Stimulated activated CD4-positive, alpha-beta T cell treated with anti-CD3 and anti-CD28 coated beads, Interleukin-4, amount 100 ng/mL, for 24 hours (primary cell): ENCODE measurements around the gene CCDC40.

Experiments used
- DNase-seq: peaks from one replicate; pipeline ENCODE4 v3.0.0-alpha.2; 2020

CCDC40 gene

DNA sequence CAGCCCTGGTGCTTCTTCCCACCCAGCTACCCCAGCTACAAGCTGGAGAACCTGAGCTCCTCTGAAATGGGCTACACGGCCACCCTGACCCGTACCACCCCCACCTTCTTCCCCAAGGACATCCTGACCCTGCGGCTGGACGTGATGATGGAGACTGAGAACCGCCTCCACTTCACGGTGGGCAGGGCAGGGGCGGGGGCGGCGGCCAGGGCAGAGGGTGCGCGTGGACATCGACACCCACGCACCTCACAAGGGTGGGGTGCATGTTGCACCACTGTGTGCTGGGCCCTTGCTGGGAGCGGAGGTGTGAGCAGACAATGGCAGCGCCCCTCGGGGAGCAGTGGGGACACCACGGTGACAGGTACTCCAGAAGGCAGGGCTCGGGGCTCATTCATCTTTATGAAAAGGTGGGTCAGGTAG lies 68.5 kb downstream of the CCDC40 start:
- no peak for DNase-seq

DNA sequence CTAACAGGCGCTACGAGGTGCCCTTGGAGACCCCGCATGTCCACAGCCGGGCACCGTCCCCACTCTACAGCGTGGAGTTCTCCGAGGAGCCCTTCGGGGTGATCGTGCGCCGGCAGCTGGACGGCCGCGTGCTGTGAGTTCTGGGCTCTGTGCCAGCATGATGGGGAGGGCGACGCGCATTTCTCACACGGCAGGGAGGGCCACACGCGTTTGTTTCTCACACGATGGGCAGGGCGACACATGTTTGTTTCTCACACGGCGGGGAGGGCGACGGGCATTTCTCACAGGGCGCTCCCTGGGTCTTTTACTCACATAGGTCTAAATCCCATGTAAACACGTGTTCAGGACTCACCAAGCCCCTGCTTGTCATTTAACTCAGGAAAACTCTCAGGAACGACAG lies 69.3 kb downstream of the CCDC40 start:
- no peak for DNase-seq

DNA sequence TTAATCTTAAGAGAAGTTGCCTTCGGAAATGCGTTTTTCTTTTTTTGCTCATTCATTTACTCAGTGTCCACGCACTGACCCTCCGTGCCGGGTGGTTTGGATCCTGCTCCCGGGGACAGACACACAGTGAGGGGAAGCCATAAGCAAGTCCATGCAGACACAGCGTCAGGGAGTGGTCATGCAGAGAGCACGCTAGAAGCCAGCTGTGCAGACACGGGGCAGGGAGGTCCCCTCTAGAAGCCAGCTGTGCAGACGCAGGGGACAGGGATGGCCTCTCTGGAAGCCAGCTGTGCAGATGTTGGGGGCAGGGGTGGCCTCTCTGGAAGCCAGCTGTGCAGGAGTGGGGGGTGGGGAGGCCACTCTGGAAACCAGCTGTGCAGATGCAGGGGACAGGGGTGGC lies 69.7 kb downstream of the CCDC40 start:
- DNase-seq = no peak

DNA sequence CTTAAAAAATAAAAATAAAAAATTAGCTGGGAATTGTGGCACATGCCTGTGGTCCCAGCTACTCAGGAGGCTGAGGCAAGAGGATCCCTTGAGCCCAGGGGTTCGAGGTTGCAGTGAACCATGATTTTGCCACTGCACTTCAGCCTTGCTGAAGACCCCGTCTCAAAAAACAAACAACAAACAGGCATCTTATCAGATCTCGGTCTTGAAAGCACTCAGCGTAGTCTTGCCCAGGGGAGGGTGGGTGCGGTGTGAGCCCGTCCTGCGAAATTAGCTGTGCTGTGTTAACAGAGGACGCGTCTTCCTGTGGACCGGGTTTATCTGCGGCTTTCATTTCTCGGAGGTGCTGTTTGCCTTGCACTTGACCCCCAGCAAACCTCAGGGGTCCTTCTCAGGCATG lies 70.3 kb downstream of the CCDC40 start:
- DNase-seq = no peak

DNA sequence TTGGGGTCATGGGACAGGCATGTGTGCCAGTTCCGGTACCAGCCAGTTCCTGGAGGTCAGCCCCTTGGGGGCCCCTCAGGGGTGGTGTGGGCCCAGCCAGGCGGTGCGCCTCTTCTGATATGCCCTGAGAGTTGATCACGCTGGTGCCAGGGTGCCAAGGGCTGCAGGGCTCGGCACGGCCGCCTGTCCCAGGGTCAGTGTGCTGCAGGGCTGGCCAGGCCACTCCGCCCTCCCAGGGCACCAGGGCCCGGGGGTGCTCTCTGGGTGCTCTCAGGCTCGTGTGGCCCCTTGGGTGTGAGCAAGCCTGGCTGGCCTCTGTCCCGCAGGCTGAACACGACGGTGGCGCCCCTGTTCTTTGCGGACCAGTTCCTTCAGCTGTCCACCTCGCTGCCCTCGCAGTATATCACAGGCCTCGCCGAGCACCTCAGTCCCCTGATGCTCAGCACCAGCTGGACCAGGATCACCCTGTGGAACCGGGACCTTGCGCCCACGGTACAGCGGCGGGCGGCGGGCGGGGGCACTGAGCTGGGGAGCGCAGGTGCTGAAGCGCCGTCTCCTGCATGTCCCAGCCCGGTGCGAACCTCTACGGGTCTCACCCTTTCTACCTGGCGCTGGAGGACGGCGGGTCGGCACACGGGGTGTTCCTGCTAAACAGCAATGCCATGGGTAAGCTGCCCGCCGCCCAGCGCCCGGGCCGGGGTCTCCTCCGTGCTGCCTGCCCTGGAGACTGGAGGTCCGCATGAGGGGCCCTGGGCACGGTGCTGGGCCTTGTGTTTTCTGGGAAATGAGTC lies 71.0 kb downstream of the CCDC40 start:
- DNase-seq = no peak

DNA sequence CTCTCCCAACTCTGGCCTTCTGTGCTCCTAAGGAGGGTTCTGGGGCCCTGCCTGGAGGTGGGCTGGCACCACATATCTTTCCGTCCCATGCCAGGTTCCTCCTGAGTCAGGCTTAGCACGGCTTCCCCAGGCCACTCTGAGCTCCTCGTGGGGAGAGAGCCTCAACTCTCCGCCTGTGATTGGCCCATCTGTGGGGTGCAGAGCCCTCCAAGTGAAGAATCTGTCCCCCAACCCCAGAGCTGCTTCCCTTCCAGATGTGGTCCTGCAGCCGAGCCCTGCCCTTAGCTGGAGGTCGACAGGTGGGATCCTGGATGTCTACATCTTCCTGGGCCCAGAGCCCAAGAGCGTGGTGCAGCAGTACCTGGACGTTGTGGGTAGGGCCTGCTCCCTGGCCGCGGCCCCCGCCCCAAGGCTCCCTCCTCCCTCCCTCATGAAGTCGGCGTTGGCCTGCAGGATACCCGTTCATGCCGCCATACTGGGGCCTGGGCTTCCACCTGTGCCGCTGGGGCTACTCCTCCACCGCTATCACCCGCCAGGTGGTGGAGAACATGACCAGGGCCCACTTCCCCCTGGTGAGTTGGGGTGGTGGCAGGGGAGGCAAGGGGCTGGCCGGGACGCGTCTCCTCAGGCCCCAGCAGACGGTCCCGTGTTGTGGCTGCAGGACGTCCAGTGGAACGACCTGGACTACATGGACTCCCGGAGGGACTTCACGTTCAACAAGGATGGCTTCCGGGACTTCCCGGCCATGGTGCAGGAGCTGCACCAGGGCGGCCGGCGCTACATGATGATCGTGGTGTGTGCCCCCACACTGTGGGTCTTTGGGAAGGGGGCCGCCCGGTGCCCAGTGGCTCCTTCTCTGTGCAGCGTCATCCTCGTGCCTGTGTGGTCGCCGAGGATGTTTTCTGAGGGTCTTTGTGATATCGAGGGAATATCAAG lies 71.9 kb downstream of the CCDC40 start:
- no peak for DNase-seq

DNA sequence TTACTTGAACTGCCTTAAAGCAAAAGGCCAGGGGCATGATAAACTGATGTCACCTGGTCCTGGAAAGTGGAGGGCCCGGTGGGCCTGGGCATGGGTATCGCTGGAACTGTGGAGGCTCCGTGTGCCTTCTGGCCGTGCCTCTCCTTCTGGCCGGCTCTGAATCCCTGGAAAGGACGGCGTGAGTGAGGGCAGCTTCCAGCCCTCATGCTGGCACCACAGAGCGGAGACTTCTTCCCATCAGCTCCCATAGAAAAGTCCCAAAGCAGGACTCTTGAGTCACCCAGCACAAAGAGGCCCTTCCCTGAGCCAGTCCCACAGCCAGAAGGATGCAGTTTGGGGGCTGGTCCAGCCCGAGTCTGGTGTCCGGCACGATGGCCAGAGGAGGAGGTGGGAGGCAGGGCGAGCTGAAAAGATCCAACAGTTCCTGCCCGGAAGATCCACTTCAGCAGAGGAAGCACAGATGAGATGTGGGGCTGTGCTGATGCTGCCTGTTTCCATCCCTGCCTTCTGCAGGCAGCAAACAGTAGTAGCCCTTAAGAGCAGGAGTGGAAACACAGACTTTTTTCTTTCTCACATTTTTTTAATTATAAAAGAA lies 72.7 kb downstream of the CCDC40 start:
- no peak for DNase-seq

DNA sequence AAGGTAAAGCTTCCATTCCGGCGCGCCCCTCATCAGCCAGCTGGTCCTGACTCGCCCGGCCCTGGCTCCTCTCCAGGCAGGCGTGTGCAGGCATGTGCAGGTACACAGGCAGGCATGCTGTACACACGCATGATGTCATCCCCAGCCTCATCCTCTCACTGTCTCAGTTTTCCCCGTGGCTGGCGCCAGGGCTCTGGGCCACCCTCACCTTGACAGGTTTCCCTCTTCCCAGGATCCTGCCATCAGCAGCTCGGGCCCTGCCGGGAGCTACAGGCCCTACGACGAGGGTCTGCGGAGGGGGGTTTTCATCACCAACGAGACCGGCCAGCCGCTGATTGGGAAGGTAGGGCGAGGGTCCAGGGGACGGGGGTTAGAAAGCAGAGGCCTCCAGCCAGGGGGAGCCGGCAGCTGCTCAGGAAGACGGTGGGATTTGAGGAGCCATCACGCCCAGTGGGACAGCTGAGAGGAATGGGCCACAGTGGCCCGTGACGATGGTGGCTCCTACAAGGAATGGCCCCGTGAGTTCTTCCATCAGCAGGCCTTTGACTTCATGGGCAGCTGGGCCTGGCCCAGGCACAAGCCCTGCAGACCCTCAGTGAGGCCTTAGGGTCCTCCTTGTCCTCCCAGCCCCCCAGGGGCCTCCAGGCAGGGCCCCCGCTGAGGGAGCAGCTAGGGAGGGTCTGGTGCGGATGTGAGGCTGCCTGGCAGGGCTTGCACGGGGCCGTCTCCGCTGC lies 73.4 kb downstream of the CCDC40 start:
- DNase-seq = no peak

DNA sequence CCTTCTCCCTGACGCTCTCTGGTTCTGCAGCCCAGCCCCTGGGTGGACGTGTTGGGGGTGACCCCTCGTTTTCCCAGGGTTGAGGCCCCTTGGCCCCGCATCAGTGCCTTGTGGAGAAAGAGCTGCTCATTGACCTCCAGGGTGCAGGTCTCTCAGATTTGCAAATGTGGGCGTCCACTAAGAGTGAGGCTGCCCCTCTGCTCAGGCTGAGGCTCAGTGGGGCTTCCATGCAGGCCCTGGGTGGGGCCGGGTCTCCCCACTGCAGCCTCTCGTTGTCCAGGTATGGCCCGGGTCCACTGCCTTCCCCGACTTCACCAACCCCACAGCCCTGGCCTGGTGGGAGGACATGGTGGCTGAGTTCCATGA lies 74.0 kb downstream of the CCDC40 start:
- DNase-seq = no peak

DNA sequence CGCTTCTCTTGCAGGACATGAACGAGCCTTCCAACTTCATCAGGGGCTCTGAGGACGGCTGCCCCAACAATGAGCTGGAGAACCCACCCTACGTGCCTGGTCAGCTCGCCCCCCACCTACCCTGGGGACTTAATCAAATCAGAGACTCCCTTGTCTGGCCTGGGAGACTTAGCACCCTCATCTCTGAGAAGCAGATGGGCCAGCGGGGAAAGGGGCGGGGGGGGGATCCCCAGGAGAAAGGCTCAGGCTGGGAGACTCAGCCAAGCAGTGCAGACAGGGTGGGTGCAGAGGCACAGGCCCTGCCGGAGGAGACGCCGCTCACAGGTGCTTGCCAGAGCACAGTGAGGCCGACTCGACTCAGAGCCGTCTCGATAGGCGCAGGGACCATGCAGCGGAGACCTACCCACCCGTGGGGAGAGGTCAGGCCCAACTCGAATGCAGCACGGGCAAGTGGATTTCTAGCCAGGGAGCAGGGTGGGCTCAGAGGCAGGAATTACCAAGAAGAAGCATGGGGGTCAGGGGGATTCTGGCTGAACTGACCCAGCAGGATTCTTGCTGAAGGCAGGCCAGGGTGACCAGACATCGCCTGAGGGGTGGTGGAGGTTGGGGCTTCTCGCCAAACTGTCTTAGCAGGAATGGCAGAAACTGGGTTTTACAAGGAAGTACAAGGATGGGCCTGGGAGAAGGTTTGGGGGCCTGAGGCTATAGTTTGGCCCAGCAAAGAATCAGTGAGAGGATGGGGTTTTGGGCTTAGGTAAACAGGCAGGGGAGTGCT lies 74.7 kb downstream of the CCDC40 start:
- DNase-seq = no peak

DNA sequence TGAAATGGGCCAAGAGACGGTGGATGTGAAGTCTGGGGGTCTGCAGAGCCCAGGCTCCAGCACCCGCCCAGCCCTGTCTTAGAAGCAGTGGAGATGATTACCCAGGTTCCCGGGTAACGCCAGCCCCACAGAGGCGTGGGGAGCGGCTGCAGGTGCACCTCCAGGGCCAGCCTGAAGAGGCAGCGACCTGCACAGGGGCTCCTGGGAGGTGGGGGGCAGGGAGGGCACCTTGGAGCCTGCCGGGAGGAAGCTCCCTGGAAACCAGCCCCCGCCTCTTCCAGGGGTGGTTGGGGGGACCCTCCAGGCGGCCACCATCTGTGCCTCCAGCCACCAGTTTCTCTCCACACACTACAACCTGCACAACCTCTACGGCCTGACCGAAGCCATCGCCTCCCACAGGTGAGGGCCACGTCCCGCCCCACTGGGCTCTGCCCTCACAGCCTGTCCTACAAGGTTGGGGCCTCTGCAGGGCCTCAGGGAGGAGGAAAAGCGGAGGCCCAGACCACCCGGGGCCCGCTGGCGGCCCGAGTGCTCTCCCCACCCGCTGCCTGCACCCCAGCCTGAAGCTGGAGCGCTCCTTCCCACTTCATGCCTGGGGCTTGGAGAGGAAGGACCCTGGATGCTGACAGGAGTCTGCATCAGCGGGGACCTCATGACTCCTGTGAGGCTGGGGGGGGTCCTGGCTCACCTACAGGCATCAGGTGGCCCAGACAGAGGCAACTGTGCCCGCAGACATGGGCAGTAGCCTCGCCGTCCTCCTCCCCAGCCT lies 75.4 kb downstream of the CCDC40 start:
- DNase-seq = no peak

DNA sequence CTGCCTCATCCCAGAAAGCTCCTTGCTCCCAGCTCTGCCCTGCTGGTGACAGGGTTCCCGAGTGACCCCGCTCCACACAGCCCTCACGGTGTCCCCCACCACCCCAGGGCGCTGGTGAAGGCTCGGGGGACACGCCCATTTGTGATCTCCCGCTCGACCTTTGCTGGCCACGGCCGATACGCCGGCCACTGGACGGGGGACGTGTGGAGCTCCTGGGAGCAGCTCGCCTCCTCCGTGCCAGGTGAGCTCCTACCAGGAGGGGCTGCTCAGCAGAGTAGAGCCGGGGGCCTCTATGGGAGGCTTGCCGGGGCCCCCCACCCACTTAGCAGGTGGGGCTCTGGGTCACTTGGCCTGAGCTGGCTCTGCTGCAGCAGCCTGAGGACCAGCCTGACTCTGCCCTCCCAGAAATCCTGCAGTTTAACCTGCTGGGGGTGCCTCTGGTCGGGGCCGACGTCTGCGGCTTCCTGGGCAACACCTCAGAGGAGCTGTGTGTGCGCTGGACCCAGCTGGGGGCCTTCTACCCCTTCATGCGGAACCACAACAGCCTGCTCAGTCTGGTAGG lies 76.1 kb downstream of the CCDC40 start:
- DNase-seq = no peak

DNA sequence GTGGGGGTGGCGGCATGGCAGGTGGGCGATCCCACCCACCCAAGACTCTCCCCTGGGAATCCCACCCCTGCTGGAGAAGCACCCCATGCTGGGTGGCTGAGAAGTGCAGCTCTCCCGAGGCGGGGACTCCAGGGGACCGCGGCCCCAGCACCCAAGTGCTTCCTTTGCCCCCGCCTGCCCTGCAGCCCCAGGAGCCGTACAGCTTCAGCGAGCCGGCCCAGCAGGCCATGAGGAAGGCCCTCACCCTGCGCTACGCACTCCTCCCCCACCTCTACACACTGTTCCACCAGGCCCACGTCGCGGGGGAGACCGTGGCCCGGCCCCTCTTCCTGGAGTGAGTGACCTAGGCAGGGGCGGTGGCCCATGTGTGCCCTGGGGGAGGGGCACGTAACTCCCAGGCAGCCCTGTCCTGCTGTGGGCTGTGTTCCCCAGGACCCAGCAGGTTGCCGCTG lies 76.6 kb downstream of the CCDC40 start:
- no peak for DNase-seq

DNA sequence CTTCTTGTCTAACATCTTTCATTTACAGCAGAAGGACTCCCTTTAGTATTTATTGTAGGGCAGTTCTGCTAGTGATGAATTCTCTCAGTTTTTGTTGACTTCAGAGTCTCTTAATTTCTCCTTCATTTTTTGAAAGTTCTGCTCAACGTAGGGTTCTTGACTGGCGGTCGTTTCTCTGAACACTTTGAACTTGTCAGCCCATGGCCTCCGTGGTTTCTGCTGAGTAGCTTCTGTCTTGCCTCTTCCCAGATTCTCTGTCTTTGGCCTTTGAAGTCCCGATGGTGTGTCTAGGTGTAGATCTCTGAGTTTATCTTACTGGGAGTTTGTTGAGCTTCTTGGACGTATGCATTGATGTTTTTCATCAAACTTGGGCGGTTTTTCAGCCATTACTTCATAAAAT lies 78.3 kb downstream of the CCDC40 start:
- DNase-seq = no peak

DNA sequence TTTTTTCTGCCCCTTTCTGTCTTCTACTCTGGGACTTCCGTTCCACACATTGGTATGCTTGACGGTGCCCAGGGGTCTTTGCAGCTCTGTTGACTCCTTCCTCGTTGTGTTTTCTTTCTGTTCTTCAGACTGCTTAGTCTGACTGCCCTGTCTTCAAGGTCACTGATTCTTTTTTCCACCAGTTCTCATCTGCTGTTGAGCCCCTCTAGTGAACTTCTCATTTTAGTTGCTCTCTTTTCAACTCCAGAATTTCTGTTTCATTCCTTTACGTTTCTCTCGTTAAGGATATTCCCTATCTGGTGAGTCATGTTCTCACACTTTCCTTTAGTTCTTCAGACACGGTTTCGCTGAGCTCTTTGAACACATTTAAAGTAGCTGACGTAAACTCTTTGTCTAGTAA lies 78.7 kb downstream of the CCDC40 start:
- no peak for DNase-seq

DNA sequence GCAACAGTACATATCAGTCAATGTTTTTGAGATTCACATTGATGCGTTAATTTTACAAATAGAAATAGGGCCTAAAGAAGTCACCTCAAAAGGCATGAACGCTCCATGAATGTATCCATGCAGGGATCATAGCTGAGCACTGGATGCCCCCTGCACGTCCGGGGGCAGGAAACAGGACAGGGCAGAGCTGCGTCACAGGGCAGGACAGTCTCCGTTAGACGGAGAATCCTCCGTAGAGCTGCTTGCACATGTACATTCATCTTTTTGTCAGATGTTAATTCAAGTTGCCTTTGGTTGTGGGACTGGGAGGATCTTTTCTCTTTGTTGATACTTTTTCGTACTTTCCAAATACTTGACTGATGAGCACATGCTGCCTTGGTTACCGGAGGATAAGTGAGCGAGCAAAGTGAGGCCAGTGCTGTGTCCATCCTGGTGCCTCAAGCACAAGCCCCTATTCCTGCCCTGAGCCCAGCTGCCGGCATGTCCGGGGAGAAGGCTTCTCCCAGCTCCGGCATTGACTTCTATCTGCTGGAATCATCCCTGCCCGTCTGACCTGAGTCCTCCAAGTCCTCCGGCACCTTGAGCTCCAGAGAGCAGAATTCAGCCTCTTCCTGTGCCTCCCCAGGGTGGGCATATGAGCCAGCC lies 80.0 kb downstream of the CCDC40 start:
- no peak for DNase-seq

DNA sequence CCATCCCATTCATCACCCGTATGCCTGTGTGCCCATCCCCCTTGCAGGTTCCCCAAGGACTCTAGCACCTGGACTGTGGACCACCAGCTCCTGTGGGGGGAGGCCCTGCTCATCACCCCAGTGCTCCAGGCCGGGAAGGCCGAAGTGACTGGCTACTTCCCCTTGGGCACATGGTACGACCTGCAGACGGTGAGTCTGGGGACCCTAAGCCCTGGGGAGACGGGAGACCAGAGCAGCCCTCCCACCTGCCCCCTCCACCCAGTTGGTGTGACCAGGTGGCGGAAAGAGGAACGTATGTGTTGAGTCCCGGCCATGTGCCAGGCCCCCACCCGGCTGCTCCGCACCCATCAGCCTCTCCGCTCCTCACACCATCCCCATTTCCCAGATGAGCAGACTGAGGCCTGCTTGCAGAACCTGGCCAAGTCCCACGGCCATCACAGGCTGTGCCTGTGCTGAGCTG lies 80.5 kb downstream of the CCDC40 start:
- no peak for DNase-seq

DNA sequence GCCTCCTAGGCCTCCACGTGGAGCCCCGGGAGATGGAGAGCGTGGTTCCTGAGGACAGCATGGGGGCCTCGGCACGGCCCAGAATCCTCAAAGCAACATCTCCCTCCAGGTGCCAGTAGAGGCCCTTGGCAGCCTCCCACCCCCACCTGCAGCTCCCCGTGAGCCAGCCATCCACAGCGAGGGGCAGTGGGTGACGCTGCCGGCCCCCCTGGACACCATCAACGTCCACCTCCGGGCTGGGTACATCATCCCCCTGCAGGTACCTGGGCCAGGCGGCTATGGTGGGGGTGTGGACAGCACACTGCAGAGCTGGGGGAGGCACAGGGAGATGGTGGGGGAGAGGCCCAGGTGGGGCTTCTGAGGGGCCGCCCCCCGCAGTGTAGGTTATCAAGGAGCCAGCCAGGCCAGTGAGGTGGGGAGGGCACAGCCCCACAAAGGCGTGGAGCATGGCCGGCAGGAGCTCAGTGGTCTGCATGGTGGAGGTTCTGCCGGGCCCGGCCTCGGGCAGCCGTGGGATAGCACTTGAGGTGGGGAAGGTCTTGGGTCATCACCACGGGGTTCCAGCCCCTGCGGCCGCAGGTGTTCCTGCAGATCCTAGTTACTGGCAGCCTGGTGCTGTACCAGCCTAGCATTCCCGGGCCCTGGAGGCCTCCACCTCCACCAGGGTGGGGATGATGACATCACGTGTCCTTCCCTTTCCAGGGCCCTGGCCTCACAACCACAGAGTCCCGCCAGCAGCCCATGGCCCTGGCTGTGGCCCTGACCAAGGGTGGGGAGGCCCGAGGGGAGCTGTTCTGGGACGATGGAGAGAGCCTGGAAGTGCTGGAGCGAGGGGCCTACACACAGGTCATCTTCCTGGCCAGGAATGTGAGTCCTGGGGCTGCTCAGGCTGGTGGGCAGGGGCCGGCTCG lies 81.3 kb downstream of the CCDC40 start:
- DNase-seq = no peak

DNA sequence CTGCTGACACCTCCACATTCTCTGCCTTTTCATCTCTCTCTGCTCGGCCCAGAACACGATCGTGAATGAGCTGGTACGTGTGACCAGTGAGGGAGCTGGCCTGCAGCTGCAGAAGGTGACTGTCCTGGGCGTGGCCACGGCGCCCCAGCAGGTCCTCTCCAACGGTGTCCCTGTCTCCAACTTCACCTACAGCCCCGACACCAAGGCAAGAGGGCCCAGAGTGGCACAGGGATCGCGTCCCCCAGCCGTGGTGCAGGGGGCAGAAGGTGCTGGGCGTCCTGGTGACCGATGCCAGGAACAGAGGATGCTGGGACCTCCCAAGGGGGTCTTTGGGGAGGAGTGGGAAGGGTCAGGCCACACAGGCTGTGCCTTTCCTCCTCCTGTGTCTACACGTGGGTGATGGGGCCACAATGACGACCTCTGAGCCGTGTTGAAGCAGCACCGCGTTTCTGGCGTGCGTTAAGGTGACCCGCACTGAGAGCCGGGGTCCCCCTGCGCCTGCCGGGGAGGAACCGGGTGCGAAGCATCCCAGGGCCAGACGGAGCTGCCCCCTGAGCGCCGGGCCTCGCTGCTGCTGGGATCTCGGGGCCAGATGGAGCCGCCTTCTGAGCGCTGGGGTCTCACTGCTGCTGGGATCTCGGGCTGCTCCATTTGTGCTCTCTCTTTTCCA lies 82.3 kb downstream of the CCDC40 start:
- no peak for DNase-seq
